ENCODE measurements around the gene KSR2. TPM values are rescaled to one million over a fixed set of nuclear protein-coding genes. Genes with fewer than 3 reads are reported as not detected.

The KSR2 gene
- total RNA-seq, 1 experiment from 2014 or later, result 1.3 TPM

GRCh38 chr12:117890137-117890536 is 78.7 kb downstream of the KSR2 start:
- Histone ChIP-seq H3K56ac (ENCODE audit: insufficient read length, low read depth, low read length) (no peak overlapping the region), H3K9ac (ENCODE audit: extremely low read depth, insufficient read length, low read length) (no peak overlapping the region), H4K20me1 (ENCODE audit: control insufficient read depth, insufficient read depth, insufficient read length) (no peaks in the 10 kb centered on the region), H3K4me2 (ENCODE audit: insufficient read depth, insufficient read length, low read length) (no peak overlapping the region), H2BK120ac (ENCODE audit: low read depth, low read length, poor library complexity, severe bottlenecking) (no peak overlapping the region), H3K79me2 (ENCODE audit: insufficient read depth, low read length) (no peaks in the 10 kb centered on the region), H3K14ac (ENCODE audit: insufficient read depth, low read length) (no peak overlapping the region), H2BK5ac (ENCODE audit: insufficient read length, low read length) (no peak overlapping the region), H2BK15ac (ENCODE audit: low read depth, low read length) (no peak overlapping the region), H3K23me2 (ENCODE audit: insufficient read length, low read depth, low read length, poor library complexity, severe bottlenecking) (no peaks in the 10 kb centered on the region), H4K5ac (ENCODE audit: insufficient read length, low read depth, low read length) (no peak overlapping the region), H3K4me1 (ENCODE audit: insufficient read depth, low read length) (no peaks in the 10 kb centered on the region), H2AFZ (ENCODE audit: low read length) (no peak overlapping the region), H3K23ac (ENCODE audit: insufficient read length, low read depth, low read length) (no peak overlapping the region), H3K9me3 (ENCODE audit: control insufficient read depth, low read depth, low read length) (no peaks in the 10 kb centered on the region), H3K4ac (ENCODE audit: low read depth, low read length) (no peak overlapping the region), H3T11ph (ENCODE audit: low read length) (no peak overlapping the region), H3K27me3 (ENCODE audit: insufficient read depth, low read length) (no peaks in the 10 kb centered on the region), H3K79me1 (ENCODE audit: insufficient read depth, low read depth, low read length, poor library complexity, severe bottlenecking) (no peaks in the 10 kb centered on the region), H2AK5ac (ENCODE audit: insufficient read length, low read length) (no peak overlapping the region), H3K27ac (ENCODE audit: insufficient read length, low read depth, low read length) (no peak overlapping the region), H3K18ac (ENCODE audit: insufficient read length, low read depth, low read length) (no peak overlapping the region), H4K91ac (ENCODE audit: insufficient read length, low read depth, low read length) (no peak overlapping the region), H2BK12ac (ENCODE audit: insufficient read length, low read depth, low read length) (no peak overlapping the region), H2BK20ac (ENCODE audit: low read depth, low read length, poor library complexity, severe bottlenecking) (no peak overlapping the region), H4K8ac (replicated peaks; ENCODE audit: insufficient read length, low read depth, low read length) (no peak overlapping the region)
- H3K4me1 Mint-ChIP-seq, result no peaks in the 10 kb centered on the region
- no peaks in the 10 kb centered on the region; a peak in 1 of 7 replicates for H3K36me3 Mint-ChIP-seq (ENCODE audit: insufficient read depth in 1 of 3, low read depth in 3 of 3)
- TF ChIP-seq, protein P1, sequence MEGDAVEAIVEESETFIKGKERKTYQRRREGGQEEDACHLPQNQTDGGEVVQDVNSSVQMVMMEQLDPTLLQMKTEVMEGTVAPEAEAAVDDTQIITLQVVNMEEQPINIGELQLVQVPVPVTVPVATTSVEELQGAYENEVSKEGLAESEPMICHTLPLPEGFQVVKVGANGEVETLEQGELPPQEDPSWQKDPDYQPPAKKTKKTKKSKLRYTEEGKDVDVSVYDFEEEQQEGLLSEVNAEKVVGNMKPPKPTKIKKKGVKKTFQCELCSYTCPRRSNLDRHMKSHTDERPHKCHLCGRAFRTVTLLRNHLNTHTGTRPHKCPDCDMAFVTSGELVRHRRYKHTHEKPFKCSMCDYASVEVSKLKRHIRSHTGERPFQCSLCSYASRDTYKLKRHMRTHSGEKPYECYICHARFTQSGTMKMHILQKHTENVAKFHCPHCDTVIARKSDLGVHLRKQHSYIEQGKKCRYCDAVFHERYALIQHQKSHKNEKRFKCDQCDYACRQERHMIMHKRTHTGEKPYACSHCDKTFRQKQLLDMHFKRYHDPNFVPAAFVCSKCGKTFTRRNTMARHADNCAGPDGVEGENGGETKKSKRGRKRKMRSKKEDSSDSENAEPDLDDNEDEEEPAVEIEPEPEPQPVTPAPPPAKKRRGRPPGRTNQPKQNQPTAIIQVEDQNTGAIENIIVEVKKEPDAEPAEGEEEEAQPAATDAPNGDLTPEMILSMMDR (conservative IDR thresholded peaks at IDR 0.05), result peak; percentile 50
- no peaks in the 10 kb centered on the region for H3K9me3 Mint-ChIP-seq
- no CpG with 5 or more reads among the region's 2 CpGs for WGBS (ENCODE audit: extremely low coverage, insufficient read length, low lambda C conversion rate)
- no peak for DNase-seq
- no peaks in the 10 kb centered on the region; the same call in 1 of the 2 replicates for H3K27me3 Mint-ChIP-seq (ENCODE audit: low read depth)
- H3K27ac Mint-ChIP-seq, result no peak overlapping the region
- no peak overlapping the region for H3K4me3 Mint-ChIP-seq

Data from H9 (cell line).